Measurements from ENCODE around the gene THBS4. TPM values are rescaled to one million over a fixed set of nuclear protein-coding genes. Genes with fewer than 3 reads are reported as not detected.

Gene THBS4
- total and polyA plus RNA-seq, 9 of the 15 experiments (the other 6 are each of a cell fraction or from before 2014, with no cell fraction given), result 0.07 to 0.08 TPM; not detected in 7

- 4% methylated on average over 10 of the region's 10 CpGs for WGBS (ENCODE audit: insufficient coverage, low coverage, missing lambda C conversion rate)
- POLR2A ChIA-PET, result no interaction called here
- in situ Hi-C loops (cut with MboI), result no loop called here
- TF ChIP-seq MAFG (tag; conservative IDR thresholded peaks at IDR 0.05) (peak; percentile 52; the same call in 1 of the 2 replicates), RHOXF2B (CRISPR knock-in tag; conservative IDR thresholded peaks at IDR 0.05) (no peak), NBN (IDR thresholded peaks at IDR 0.05; ENCODE audit: low read depth) (no peak), JUN (IDR thresholded peaks at IDR 0.05; ENCODE audit: borderline replicate concordance, low read depth, low read length) (peak; percentile 61; the same call in 1 of the 2 replicates), JUN (CRISPR knock-in tag; IDR thresholded peaks at IDR 0.05; ENCODE audit: borderline replicate concordance) (no peak), ZNF644 (tag; IDR thresholded peaks at IDR 0.05; ENCODE audit: low read depth) (no peak; the same call in 1 of the 2 replicates), ZNF41 (CRISPR knock-in tag; conservative IDR thresholded peaks at IDR 0.05) (no peak), PHB2 (IDR thresholded peaks at IDR 0.05; ENCODE audit: low read depth) (no peak), KDM4B (IDR thresholded peaks at IDR 0.05; ENCODE audit: borderline replicate concordance in 2 of 2, low read depth in 1 of 2) (no peak), DPF2 (IDR thresholded peaks at IDR 0.05) (peak; percentile 80), NR2C1 (IDR thresholded peaks at IDR 0.05) (no peak), NR2C1 (tag; IDR thresholded peaks at IDR 0.05) (peak; percentile 64), CBFA2T2 (conservative IDR thresholded peaks at IDR 0.05) (peak; percentile 69), TRIM24 (IDR thresholded peaks at IDR 0.05) (0 out of 4 replicates have a peak, but pooled peaks of 1 of the 2 experiments have one; percentile 21), HDAC3 (IDR thresholded peaks at IDR 0.05; ENCODE audit: borderline replicate concordance, partially characterized antibody) (peak; percentile 58), ELF1 (tag; IDR thresholded peaks at IDR 0.05) (no peak), SNIP1 (IDR thresholded peaks at IDR 0.05; ENCODE audit: low read depth) (no peak)
- TF ChIP-seq, protein P1, sequence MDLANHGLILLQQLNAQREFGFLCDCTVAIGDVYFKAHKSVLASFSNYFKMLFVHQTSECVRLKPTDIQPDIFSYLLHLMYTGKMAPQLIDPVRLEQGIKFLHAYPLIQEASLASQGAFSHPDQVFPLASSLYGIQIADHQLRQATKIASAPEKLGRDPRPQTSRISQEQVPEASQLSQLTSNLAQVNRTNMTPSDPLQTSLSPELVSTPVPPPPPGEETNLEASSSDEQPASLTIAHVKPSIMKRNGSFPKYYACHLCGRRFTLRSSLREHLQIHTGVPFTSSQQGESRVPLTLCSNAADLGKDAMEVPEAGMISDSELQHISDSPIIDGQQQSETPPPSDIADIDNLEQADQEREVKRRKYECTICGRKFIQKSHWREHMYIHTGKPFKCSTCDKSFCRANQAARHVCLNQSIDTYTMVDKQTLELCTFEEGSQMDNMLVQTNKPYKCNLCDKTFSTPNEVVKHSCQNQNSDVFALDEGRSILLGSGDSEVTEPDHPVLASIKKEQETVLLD (IDR thresholded peaks at IDR 0.05), result no peak
- TF ChIP-seq, protein P2, sequence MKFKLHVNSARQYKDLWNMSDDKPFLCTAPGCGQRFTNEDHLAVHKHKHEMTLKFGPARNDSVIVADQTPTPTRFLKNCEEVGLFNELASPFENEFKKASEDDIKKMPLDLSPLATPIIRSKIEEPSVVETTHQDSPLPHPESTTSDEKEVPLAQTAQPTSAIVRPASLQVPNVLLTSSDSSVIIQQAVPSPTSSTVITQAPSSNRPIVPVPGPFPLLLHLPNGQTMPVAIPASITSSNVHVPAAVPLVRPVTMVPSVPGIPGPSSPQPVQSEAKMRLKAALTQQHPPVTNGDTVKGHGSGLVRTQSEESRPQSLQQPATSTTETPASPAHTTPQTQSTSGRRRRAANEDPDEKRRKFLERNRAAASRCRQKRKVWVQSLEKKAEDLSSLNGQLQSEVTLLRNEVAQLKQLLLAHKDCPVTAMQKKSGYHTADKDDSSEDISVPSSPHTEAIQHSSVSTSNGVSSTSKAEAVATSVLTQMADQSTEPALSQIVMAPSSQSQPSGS (CRISPR knock-in tag; IDR thresholded peaks at IDR 0.05), result no peak
- TF ChIP-seq, protein P3, sequence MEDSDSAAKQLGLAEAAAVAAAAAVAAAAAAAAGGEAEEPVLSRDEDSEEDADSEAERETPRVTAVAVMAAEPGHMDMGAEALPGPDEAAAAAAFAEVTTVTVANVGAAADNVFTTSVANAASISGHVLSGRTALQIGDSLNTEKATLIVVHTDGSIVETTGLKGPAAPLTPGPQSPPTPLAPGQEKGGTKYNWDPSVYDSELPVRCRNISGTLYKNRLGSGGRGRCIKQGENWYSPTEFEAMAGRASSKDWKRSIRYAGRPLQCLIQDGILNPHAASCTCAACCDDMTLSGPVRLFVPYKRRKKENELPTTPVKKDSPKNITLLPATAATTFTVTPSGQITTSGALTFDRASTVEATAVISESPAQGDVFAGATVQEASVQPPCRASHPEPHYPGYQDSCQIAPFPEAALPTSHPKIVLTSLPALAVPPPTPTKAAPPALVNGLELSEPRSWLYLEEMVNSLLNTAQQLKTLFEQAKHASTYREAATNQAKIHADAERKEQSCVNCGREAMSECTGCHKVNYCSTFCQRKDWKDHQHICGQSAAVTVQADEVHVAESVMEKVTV (CRISPR knock-in tag; IDR thresholded peaks at IDR 0.05), result no peak
Observed at GRCh38 chr5:80076131-80077050, 41.2 kb downstream of the THBS4 start.

More at GRCh38 chr5:80076131-80077050, 41.2 kb downstream of the THBS4 start:
- FAIRE-seq (no peak), DNase-seq (ENCODE audit: extremely low read depth in 1 of 4, low spot score in 3 of 4) (peak; percentile 18 to 51 (median 26)), ATAC-seq (no peak; the same call in 1 of the 3 replicates)
- BruUV-seq (replicated peaks), result no TSS peak
- intact Hi-C loops (cut with micrococcal nuclease), result no loop called here
- Histone ChIP-seq H2AFZ (ENCODE audit: low read depth, low read length) (no peak overlapping the region), H3K36me3 (ENCODE audit: control insufficient read depth, insufficient read depth, low read length) (no peaks in the 10 kb centered on the region), H3K9me1 (ENCODE audit: control insufficient read depth, insufficient read depth, low read length) (no peaks in the 10 kb centered on the region), H3K4me2 (ENCODE audit: insufficient read depth, low read length) (no peak overlapping the region), H3K27me3 (ENCODE audit: control insufficient read depth in 2 of 2, insufficient read depth in 2 of 2, low read length in 2 of 2) (peaks cover 5 to 17% of the 10 kb centered on the region in 2 experiments; a peak in 3 of 5 replicates), H3K9me3 (replicated peaks; ENCODE audit: control insufficient read depth, insufficient read depth, low read depth, low read length) (no peaks in the 10 kb centered on the region), H3K79me2 (ENCODE audit: control insufficient read depth, insufficient read depth, low read length) (no peaks in the 10 kb centered on the region), H3K4me1 (replicated peaks in 1 of 2; ENCODE audit: control insufficient read depth in 2 of 2, insufficient read depth in 2 of 2, low read length in 2 of 2) (peaks cover 0 to 7% of the 10 kb centered on the region in 2 experiments; a peak in 2 of 5 replicates), H3K9ac (ENCODE audit: insufficient read depth in 1 of 2, low read depth in 2 of 2, low read length in 2 of 2) (no peak overlapping the region), H3K4me3 (no peak overlapping the region), H4K20me1 (replicated peaks; ENCODE audit: control insufficient read depth, insufficient read depth, low read length) (no peaks in the 10 kb centered on the region), H3K27ac (ENCODE audit: extremely low read depth, low read depth, low read length) (no peak overlapping the region)
- CTCF ChIA-PET (ENCODE audit: low intra/inter-chr PET ratio), result no interaction called here
